OCI-LY7 (cell line): ENCODE data around the gene MAPKAPK3.

ENCODE experiments used
- EZH2phosphoT487 ChIP-seq: fragments of 200-600 bp; sonication (generic); IDR thresholded peaks from 2 replicates; pipeline ENCODE4 v1.6.1; 2018; ENCODE audit warnings: low read depth, borderline replicate concordance, mild to moderate bottlenecking, mixed run types, antibody characterized with exemption, low read length, moderate library complexity, mixed read lengths
- TF ChIP-seq, protein P1 (sequence below): fragments of 200-600 bp; sonication (generic); conservative IDR thresholded peaks from 2 replicates; pipeline ENCODE4 v1.5.1; 2014; ENCODE audit warnings: mild to moderate bottlenecking, antibody characterized with exemption, low read length, moderate library complexity, mixed read lengths

GRCh38 chr3:50698269-50698668 is 81.3 kb downstream of the MAPKAPK3 start:
- TF ChIP-seq, protein P1, sequence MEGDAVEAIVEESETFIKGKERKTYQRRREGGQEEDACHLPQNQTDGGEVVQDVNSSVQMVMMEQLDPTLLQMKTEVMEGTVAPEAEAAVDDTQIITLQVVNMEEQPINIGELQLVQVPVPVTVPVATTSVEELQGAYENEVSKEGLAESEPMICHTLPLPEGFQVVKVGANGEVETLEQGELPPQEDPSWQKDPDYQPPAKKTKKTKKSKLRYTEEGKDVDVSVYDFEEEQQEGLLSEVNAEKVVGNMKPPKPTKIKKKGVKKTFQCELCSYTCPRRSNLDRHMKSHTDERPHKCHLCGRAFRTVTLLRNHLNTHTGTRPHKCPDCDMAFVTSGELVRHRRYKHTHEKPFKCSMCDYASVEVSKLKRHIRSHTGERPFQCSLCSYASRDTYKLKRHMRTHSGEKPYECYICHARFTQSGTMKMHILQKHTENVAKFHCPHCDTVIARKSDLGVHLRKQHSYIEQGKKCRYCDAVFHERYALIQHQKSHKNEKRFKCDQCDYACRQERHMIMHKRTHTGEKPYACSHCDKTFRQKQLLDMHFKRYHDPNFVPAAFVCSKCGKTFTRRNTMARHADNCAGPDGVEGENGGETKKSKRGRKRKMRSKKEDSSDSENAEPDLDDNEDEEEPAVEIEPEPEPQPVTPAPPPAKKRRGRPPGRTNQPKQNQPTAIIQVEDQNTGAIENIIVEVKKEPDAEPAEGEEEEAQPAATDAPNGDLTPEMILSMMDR: no peak
- TF ChIP-seq EZH2phosphoT487: no peak
